Measurements from ENCODE around the gene NFX1. TPM values are rescaled to one million over a fixed set of nuclear protein-coding genes. Genes with fewer than 3 reads are reported as not detected.

Gene NFX1
- total RNA-seq, 4 donors from 2014 or later: 32.1 to 49.4 (median 36.9) TPM

GRCh38 chr9:33418090-33418489, 127.8 kb downstream of the NFX1 start:
- Histone ChIP-seq H3K4me3 (no peak overlapping the region), H3K27ac (replicated peaks in 1 of 4) (no peak overlapping the region), H3K27me3 (peaks cover 0 to 18% (median 0%) of the 10 kb centered on the region in 4 donors), H3K4me1 (peaks cover 3 to 21% (median 13%) of the 10 kb centered on the region in 4 donors), H3K9me3 (no peaks in the 10 kb centered on the region), H3K36me3 (no peaks in the 10 kb centered on the region)
- TF ChIP-seq POLR2A (IDR thresholded peaks at IDR 0.05; ENCODE audit: low read depth) (no peak), EP300 (IDR thresholded peaks at IDR 0.05) (no peak), POLR2AphosphoS5 (IDR thresholded peaks at IDR 0.05) (no peak), CTCF (IDR thresholded peaks at IDR 0.05) (no peak)
- 91% methylated on average over 8 of the region's 8 CpGs for WGBS
- no peak for DNase-seq (ENCODE audit: extremely low spot score)
- intact Hi-C loops (cut with DNase I): loop anchor here (5.0 kb wide), 2 partner anchors 44 to 131 kb away; no protein-coding TSS in a partner anchor

GRCh38 chr9:33419708-33420303, 129.5 kb downstream of the NFX1 start:
- Histone ChIP-seq H3K9me3 (no peaks in the 10 kb centered on the region), H3K27me3 (peaks cover 0 to 18% (median 0%) of the 10 kb centered on the region in 4 donors), H3K36me3 (no peaks in the 10 kb centered on the region), H3K27ac (replicated peaks in 1 of 4) (no peak overlapping the region), H3K4me1 (peaks cover 3 to 11% (median 10%) of the 10 kb centered on the region in 4 donors), H3K4me3 (no peak overlapping the region)
- TF ChIP-seq CTCF (IDR thresholded peaks at IDR 0.05) (no peak), POLR2AphosphoS5 (IDR thresholded peaks at IDR 0.05) (no peak), POLR2A (IDR thresholded peaks at IDR 0.05; ENCODE audit: low read depth) (no peak), EP300 (IDR thresholded peaks at IDR 0.05) (no peak)
- 73% methylated on average over 10 of the region's 10 CpGs for WGBS
- no peak for DNase-seq (ENCODE audit: extremely low spot score)
- intact Hi-C loops (cut with DNase I): loop anchor here (5.0 kb wide), 2 partner anchors 42 to 133 kb away; no protein-coding TSS in a partner anchor

Small RNAs within 50 kb of the gene (small RNA-seq; reads per million reads assigned to genes)
- 0 reads per million in 3 donors for gene RF00019

Other genes with a start within 250 kb of the NFX1 start
- gene SMU1, start 213.8 kb upstream of the NFX1 start, total RNA-seq: 10 to 100 TPM; 17.8 to 22.6 (median 19.6) TPM
- 10 to 100 TPM; 24.5 to 39.6 (median 37.8) TPM for gene B4GALT1, start 123.2 kb upstream of the NFX1 start, total RNA-seq
- gene SPINK4, start 50.3 kb upstream of the NFX1 start, total RNA-seq: not detected
- gene BAG1, start 25.8 kb upstream of the NFX1 start, total RNA-seq: 100 to 1,000 TPM; 108 to 154 (median 126) TPM
- 10 to 100 TPM; 48.0 to 77.2 (median 65.2) TPM for gene CHMP5, start 25.5 kb upstream of the NFX1 start, total RNA-seq
- gene AQP7, start 112.1 kb downstream of the NFX1 start, total RNA-seq: 1 to 10 TPM in 3 of 4 donors, under 1 TPM in 1; 0.33 to 1.8 (median 1.4) TPM
- gene AQP3, start 157.1 kb downstream of the NFX1 start, total RNA-seq: 10 to 100 TPM in 1 of 4 donors, 1 to 10 TPM in 3; 4.2 to 12.7 (median 6.8) TPM
- 10 to 100 TPM; 12.7 to 21.0 (median 16.5) TPM for gene NOL6, start 183.4 kb downstream of the NFX1 start, total RNA-seq
- gene ANKRD18B, start 233.7 kb downstream of the NFX1 start, total RNA-seq: not detected

Measured in esophagus muscularis mucosa (tissue), 4 donors.